DND-41 (cell line): Measurements from ENCODE around the gene SMTNL2.

Experiments used
- EZH2 ChIP-seq: IDR thresholded peaks from 3 replicates; pipeline ENCODE4 v1.6.1; 2012; ENCODE audit warnings: borderline replicate concordance, low read depth, mild to moderate bottlenecking, moderate library complexity, low read length, inconsistent platforms; ENCODE audit not compliant: severe bottlenecking
- TF ChIP-seq, protein P1 (sequence below): IDR thresholded peaks from 2 replicates; pipeline ENCODE4 v1.5.1; 2012; ENCODE audit warnings: borderline replicate concordance, low read length, moderate library complexity, mild to moderate bottlenecking; ENCODE audit not compliant: poor library complexity, severe bottlenecking; ENCODE audit errors: extremely low read depth

DNA sequence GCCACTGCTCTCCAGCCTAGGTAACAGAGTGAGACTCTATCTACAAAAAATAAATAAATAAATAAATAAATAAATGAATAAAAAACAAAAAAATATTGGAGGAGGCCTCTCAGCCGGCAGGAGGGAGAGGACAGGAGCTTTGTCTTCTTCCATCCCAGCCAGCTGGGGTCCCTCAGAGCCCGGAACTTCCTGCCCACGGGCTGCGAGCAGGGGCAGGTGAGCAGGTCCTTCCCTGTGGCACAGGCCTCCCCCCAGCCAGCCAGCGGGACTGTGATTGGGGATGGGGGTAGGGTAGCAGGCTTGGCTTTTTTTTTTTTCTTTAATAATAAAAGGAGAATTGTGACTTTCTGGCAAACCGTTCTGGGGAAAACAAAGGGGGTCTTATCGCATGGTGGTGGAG, 10.1 kb downstream of the SMTNL2 start:
- TF ChIP-seq, protein P1, sequence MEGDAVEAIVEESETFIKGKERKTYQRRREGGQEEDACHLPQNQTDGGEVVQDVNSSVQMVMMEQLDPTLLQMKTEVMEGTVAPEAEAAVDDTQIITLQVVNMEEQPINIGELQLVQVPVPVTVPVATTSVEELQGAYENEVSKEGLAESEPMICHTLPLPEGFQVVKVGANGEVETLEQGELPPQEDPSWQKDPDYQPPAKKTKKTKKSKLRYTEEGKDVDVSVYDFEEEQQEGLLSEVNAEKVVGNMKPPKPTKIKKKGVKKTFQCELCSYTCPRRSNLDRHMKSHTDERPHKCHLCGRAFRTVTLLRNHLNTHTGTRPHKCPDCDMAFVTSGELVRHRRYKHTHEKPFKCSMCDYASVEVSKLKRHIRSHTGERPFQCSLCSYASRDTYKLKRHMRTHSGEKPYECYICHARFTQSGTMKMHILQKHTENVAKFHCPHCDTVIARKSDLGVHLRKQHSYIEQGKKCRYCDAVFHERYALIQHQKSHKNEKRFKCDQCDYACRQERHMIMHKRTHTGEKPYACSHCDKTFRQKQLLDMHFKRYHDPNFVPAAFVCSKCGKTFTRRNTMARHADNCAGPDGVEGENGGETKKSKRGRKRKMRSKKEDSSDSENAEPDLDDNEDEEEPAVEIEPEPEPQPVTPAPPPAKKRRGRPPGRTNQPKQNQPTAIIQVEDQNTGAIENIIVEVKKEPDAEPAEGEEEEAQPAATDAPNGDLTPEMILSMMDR = no peak
- TF ChIP-seq EZH2 = no peak
